HL-60 (cell line): ENCODE data around the gene CPNE6.

ENCODE experiments used
- DNase-seq, 2 experiments: peaks; one replicate each; pipeline ENCODE4 v3.0.0-alpha.2; 2010 to 2020; ENCODE audit warnings: low read depth in 1 of 2, low spot score in 1 of 2
- H3K27ac ChIP-seq: fragments of 250-450 bp; sonication (Bioruptor Pico); replicated peaks from 2 replicates; pipeline ENCODE4 v1.5.1; 2020; ENCODE audit warnings: mild to moderate bottlenecking, moderate library complexity
- H3K27me3 ChIP-seq: fragments of 250-450 bp; sonication (Bioruptor Pico); 2 replicates; pipeline ENCODE4 v1.5.1; 2021; ENCODE audit warnings: mild to moderate bottlenecking, moderate library complexity; ENCODE audit not compliant: insufficient read depth, poor library complexity, severe bottlenecking
- H3K4me3 ChIP-seq: replicated peaks from 2 replicates; pipeline ENCODE4 v1.5.1; 2011; ENCODE audit warnings: mild to moderate bottlenecking, control low read depth, low read length; ENCODE audit not compliant: insufficient read depth
- CTCF ChIP-seq: IDR thresholded peaks from one replicate; pipeline ENCODE4 v1.5.1; 2011; ENCODE audit warnings: low read length, control low read depth, inconsistent platforms; ENCODE audit not compliant: insufficient read depth
- GABPA ChIP-seq: IDR thresholded peaks from 2 replicates; pipeline ENCODE4 v1.6.1; 2012; ENCODE audit warnings: low read depth
- POLR2AphosphoS5 ChIP-seq: IDR thresholded peaks from 2 replicates; pipeline ENCODE4 v1.6.1; 2012; ENCODE audit warnings: low read depth
- SPI1 ChIP-seq: IDR thresholded peaks from 2 replicates; pipeline ENCODE4 v1.6.1; 2012; ENCODE audit warnings: low read depth, mild to moderate bottlenecking, borderline replicate concordance
- TF ChIP-seq, protein P1 (sequence below): IDR thresholded peaks from 2 replicates; pipeline ENCODE4 v1.6.1; 2012; ENCODE audit warnings: low read depth; ENCODE audit not compliant: insufficient replicate concordance

The CPNE6 gene

DNA sequence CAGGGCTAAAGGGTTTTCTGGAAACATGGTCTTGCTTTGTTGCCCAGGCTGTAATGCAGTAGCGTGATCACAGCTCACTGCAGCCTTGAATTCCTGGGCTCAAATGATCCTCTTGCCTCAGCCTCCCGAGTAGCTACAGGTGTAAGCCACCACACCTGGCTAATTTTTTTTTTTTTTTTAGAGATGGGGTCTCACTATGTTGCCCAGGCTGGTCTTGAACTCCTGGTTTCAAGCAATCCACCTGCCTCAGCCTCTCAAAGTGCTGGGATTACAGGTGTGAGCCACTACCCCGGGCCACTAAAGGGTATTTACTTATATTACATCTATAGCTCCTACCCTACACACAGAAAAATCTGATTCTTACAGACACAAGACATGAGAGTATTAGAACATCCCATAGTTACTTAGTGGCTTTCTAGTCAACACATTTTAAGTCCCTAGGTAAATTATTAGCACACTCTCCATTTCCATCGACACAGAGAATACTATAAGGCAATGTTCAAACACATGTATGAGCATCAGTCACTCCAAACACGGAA lies 37.0 kb downstream of the CPNE6 start:
- no peak for DNase-seq
- Histone ChIP-seq H3K4me3 (no peak overlapping the region), H3K27ac (no peak overlapping the region), H3K27me3 (no peaks in the 10 kb centered on the region)
- TF ChIP-seq CTCF (no peak), SPI1 (no peak), POLR2AphosphoS5 (no peak), GABPA (no peak)
- TF ChIP-seq, protein P1, sequence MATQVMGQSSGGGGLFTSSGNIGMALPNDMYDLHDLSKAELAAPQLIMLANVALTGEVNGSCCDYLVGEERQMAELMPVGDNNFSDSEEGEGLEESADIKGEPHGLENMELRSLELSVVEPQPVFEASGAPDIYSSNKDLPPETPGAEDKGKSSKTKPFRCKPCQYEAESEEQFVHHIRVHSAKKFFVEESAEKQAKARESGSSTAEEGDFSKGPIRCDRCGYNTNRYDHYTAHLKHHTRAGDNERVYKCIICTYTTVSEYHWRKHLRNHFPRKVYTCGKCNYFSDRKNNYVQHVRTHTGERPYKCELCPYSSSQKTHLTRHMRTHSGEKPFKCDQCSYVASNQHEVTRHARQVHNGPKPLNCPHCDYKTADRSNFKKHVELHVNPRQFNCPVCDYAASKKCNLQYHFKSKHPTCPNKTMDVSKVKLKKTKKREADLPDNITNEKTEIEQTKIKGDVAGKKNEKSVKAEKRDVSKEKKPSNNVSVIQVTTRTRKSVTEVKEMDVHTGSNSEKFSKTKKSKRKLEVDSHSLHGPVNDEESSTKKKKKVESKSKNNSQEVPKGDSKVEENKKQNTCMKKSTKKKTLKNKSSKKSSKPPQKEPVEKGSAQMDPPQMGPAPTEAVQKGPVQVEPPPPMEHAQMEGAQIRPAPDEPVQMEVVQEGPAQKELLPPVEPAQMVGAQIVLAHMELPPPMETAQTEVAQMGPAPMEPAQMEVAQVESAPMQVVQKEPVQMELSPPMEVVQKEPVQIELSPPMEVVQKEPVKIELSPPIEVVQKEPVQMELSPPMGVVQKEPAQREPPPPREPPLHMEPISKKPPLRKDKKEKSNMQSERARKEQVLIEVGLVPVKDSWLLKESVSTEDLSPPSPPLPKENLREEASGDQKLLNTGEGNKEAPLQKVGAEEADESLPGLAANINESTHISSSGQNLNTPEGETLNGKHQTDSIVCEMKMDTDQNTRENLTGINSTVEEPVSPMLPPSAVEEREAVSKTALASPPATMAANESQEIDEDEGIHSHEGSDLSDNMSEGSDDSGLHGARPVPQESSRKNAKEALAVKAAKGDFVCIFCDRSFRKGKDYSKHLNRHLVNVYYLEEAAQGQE, result no peak

GRCh38 chr14:24110060-24110459 lies 38.7 kb downstream of the CPNE6 start:
- no peak for DNase-seq
- H3K4me3 ChIP-seq, result no peak overlapping the region
- TF ChIP-seq SPI1 (no peak), CTCF (no peak), GABPA (no peak), POLR2AphosphoS5 (no peak)
- TF ChIP-seq, protein P1, result no peak
- H3K27me3 ChIP-seq, result no peaks in the 10 kb centered on the region
- H3K27ac ChIP-seq, result no peak overlapping the region

GRCh38 chr14:24110523-24110922 lies 39.2 kb downstream of the CPNE6 start:
- TF ChIP-seq POLR2AphosphoS5 (no peak), SPI1 (no peak), CTCF (no peak)
- TF ChIP-seq, protein P1, result no peak
- Histone ChIP-seq H3K4me3 (no peak overlapping the region), H3K27me3 (no peaks in the 10 kb centered on the region), H3K27ac (no peak overlapping the region)
- no peak for DNase-seq
